Measurements from ENCODE around the gene PBXIP1. TPM values are rescaled to one million over a fixed set of nuclear protein-coding genes. Genes with fewer than 3 reads are reported as not detected.
A peak's percentile ranks its signal among the peaks of the same experiment; 100 is the strongest.

Gene PBXIP1
- total and polyA plus RNA-seq, 2 of the 13 experiments (the other 11 are each of a cell fraction or from before 2014, with no cell fraction given) = 16.3 to 31.9 TPM

DNA sequence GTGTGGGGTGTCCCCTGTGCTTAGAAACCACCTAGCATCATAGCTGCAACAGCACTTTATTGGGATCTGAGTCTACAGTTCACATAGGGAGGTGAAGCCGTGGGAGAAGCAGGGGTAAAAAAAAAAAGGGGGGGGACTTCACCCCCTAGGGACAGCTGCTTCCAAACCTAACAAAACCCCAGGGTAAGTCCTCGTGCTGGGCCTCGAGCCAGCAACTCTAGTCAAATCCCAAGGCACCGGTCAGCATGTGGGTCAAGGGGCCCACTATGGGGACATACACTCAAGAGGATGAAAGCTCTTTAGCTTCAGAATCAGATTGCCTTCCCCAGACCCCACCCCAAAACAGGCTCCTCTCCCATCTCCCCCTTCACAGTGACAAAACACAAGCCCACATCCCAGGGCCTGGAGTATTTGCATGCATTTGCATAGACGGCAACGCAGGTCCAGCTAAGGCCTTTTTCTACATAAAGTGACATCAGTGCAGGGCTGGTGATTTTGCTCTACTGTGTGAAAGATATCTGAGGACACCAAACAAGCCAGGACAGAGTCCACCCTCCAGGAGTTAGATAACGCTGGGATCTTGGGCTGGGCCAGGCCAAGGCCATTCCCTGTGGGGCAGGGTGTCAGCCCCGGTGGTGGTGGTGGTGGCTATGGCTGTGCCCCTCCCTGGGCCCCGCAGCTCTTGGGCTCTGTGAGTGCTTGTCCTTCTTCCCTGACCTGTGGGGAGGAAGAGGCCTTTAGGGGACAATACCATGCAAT lies 11.3 kb downstream of the PBXIP1 start (continued):
- TF ChIP-seq, protein P1, sequence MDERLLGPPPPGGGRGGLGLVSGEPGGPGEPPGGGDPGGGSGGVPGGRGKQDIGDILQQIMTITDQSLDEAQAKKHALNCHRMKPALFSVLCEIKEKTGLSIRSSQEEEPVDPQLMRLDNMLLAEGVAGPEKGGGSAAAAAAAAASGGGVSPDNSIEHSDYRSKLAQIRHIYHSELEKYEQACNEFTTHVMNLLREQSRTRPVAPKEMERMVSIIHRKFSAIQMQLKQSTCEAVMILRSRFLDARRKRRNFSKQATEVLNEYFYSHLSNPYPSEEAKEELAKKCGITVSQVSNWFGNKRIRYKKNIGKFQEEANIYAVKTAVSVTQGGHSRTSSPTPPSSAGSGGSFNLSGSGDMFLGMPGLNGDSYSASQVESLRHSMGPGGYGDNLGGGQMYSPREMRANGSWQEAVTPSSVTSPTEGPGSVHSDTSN (CRISPR knock-in tag; IDR thresholded peaks at IDR 0.05) = no peak
- TF ChIP-seq POLR2AphosphoS2 (IDR thresholded peaks at IDR 0.05; ENCODE audit: low read depth, low read length) (no peak), ZNF614 (CRISPR knock-in tag; IDR thresholded peaks at IDR 0.05; ENCODE audit: borderline replicate concordance) (peak; percentile 81; the same call in 1 of the 2 replicates), ZNF451 (CRISPR knock-in tag; IDR thresholded peaks at IDR 0.05) (no peak), ZIK1 (CRISPR knock-in tag; IDR thresholded peaks at IDR 0.05; ENCODE audit: borderline replicate concordance, low read depth) (no peak), ZMYM2 (CRISPR knock-in tag; IDR thresholded peaks at IDR 0.05) (peak; percentile 45; the same call in 1 of the 2 replicates), CEBPG (CRISPR knock-in tag; IDR thresholded peaks at IDR 0.05) (peak; percentile 56), KMT2B (CRISPR knock-in tag; IDR thresholded peaks at IDR 0.05) (0 out of 2 replicates have a peak, but pooled peaks have one; percentile 5), ETV5 (CRISPR knock-in tag; IDR thresholded peaks at IDR 0.05; ENCODE audit: borderline replicate concordance) (no peak; the same call in 1 of the 2 replicates), KDM1A (CRISPR knock-in tag; IDR thresholded peaks at IDR 0.05) (no peak), ZNF83 (CRISPR knock-in tag; IDR thresholded peaks at IDR 0.05; ENCODE audit: borderline replicate concordance) (no peak), MED13 (CRISPR knock-in tag; IDR thresholded peaks at IDR 0.05) (no peak; the same call in 1 of the 2 replicates), CBFB (CRISPR knock-in tag; IDR thresholded peaks at IDR 0.05) (no peak), ZNF121 (CRISPR knock-in tag; IDR thresholded peaks at IDR 0.05) (peak; percentile 97), STAG1 (CRISPR knock-in tag; IDR thresholded peaks at IDR 0.05) (peak; percentile 37), ZNF552 (CRISPR knock-in tag; IDR thresholded peaks at IDR 0.05; ENCODE audit: borderline replicate concordance) (no peak)
- TF ChIP-seq, protein P2, sequence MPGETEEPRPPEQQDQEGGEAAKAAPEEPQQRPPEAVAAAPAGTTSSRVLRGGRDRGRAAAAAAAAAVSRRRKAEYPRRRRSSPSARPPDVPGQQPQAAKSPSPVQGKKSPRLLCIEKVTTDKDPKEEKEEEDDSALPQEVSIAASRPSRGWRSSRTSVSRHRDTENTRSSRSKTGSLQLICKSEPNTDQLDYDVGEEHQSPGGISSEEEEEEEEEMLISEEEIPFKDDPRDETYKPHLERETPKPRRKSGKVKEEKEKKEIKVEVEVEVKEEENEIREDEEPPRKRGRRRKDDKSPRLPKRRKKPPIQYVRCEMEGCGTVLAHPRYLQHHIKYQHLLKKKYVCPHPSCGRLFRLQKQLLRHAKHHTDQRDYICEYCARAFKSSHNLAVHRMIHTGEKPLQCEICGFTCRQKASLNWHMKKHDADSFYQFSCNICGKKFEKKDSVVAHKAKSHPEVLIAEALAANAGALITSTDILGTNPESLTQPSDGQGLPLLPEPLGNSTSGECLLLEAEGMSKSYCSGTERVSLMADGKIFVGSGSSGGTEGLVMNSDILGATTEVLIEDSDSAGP (CRISPR knock-in tag; IDR thresholded peaks at IDR 0.05; ENCODE audit: borderline replicate concordance) = peak; percentile 80
- TF ChIP-seq, protein P3, sequence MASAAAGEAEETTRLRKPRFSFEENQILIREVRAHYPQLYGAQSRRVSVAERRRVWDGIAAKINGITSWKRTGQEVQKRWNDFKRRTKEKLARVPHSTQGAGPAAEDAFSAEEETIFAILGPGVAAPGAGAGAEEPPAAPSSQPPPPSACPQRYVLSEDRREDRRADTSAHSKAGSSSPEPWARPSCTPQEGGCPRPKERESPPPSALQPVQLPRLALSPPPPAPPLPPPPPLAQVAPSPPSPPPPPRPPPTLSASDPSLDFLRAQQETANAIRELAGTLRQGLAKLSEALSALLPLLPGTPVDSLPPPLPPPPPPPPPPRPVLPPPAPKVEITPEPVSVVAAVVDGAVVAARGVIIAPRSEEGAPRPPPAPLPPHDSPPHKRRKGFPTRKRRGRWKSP (CRISPR knock-in tag; IDR thresholded peaks at IDR 0.05) = no peak; the same call in 1 of the 2 replicates
- TF ChIP-seq, protein P4, sequence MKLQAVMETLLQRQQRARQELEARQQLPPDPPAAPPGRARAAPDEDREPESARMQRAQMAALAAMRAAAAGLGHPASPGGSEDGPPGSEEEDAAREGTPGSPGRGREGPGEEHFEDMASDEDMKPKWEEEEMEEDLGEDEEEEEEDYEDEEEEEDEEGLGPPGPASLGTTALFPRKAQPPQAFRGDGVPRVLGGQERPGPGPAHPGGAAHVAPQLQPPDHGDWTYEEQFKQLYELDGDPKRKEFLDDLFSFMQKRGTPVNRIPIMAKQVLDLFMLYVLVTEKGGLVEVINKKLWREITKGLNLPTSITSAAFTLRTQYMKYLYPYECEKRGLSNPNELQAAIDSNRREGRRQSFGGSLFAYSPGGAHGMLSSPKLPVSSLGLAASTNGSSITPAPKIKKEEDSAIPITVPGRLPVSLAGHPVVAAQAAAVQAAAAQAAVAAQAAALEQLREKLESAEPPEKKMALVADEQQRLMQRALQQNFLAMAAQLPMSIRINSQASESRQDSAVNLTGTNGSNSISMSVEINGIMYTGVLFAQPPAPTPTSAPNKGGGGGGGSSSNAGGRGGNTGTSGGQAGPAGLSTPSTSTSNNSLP (IDR thresholded peaks at IDR 0.05; ENCODE audit: low read depth, low read length) = no peak
- TF ChIP-seq, protein P5, sequence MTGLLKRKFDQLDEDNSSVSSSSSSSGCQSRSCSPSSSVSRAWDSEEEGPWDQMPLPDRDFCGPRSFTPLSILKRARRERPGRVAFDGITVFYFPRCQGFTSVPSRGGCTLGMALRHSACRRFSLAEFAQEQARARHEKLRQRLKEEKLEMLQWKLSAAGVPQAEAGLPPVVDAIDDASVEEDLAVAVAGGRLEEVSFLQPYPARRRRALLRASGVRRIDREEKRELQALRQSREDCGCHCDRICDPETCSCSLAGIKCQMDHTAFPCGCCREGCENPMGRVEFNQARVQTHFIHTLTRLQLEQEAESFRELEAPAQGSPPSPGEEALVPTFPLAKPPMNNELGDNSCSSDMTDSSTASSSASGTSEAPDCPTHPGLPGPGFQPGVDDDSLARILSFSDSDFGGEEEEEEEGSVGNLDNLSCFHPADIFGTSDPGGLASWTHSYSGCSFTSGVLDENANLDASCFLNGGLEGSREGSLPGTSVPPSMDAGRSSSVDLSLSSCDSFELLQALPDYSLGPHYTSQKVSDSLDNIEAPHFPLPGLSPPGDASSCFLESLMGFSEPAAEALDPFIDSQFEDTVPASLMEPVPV (CRISPR knock-in tag; IDR thresholded peaks at IDR 0.05) = no peak
- TF ChIP-seq, protein P6, sequence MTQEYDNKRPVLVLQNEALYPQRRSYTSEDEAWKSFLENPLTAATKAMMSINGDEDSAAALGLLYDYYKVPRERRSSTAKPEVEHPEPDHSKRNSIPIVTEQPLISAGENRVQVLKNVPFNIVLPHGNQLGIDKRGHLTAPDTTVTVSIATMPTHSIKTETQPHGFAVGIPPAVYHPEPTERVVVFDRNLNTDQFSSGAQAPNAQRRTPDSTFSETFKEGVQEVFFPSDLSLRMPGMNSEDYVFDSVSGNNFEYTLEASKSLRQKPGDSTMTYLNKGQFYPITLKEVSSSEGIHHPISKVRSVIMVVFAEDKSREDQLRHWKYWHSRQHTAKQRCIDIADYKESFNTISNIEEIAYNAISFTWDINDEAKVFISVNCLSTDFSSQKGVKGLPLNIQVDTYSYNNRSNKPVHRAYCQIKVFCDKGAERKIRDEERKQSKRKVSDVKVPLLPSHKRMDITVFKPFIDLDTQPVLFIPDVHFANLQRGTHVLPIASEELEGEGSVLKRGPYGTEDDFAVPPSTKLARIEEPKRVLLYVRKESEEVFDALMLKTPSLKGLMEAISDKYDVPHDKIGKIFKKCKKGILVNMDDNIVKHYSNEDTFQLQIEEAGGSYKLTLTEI (CRISPR knock-in tag; conservative IDR thresholded peaks at IDR 0.05) = no peak
